Lower leg skin (tissue), 4 donors: ENCODE results near the gene FBN1. TPM values are rescaled to one million over a fixed set of nuclear protein-coding genes. Genes with fewer than 3 reads are reported as not detected.

Experiments used
- DNase-seq, 2 donors: peaks; one replicate each; pipeline ENCODE4 v3.0.0-alpha.2; 2019; ENCODE audit warnings: low spot score in 2 of 2
- H3K4me3 ChIP-seq: fragments of 200-600 bp; sonication (generic); 2 replicates; pipeline ENCODE4 v1.5.1; 2017; ENCODE audit warnings: mild to moderate bottlenecking, low read depth; ENCODE audit not compliant: poor library complexity, severe bottlenecking
- CTCF ChIP-seq, 3 donors: fragments of 450-650 bp; IDR thresholded peaks; one replicate each; pipeline ENCODE4 v1.5.1; 2016; ENCODE audit warnings: antibody characterized with exemption in 3 of 3, mild to moderate bottlenecking in 3 of 3, moderate library complexity in 2 of 3
- POLR2A ChIP-seq, 2 donors: fragments of 450-650 bp; IDR thresholded peaks; one replicate each; pipeline ENCODE4 v1.6.1; 2016 to 2017; ENCODE audit warnings: antibody characterized with exemption in 2 of 2, mild to moderate bottlenecking in 1 of 2, moderate library complexity in 1 of 2
- WGBS, 2 donors: methylation state at CpG; one replicate each; pipeline ENCODE4 v1.1.5; 2018; 5-methylcytosine and 5-hydroxymethylcytosine counted together
- intact Hi-C: fragments of 100-400 bp; cut with DNase I; formaldehyde crosslinking; loops from one replicate; pipeline ENCODE4 v1.15.0; 2023; ENCODE audit warnings: low total_unique reads
- total RNA-seq, 4 donors: library from RNA; depleted of rRNA; stranded (reverse); fragments of >200 nt; gene quantifications; one replicate each; pipeline ENCODE4 v1.1.0, GENCODE V29; 2016

Gene FBN1
- total RNA-seq, 4 donors from 2014 or later = 15.0 to 59.3 (median 24.0) TPM

GRCh38 chr15:48501208-48501607 lies 144.3 kb downstream of the FBN1 start:
- no peak overlapping the region for H3K4me3 ChIP-seq
- intact Hi-C loops = no loop called here
- DNase-seq = no peak
- WGBS, 2 donors = 81 to 83% methylated on average over 1 of the region's 1 CpG
- no peak for TF ChIP-seq POLR2A (IDR thresholded peaks at IDR 0.05)
- no peak for TF ChIP-seq CTCF (IDR thresholded peaks at IDR 0.05)

- intact Hi-C loops = no loop called here
- no peak for DNase-seq
- no peak for TF ChIP-seq CTCF (IDR thresholded peaks at IDR 0.05)
- no peak for TF ChIP-seq POLR2A (IDR thresholded peaks at IDR 0.05)
- H3K4me3 ChIP-seq = no peak overlapping the region
- 84 to 86% methylated on average over 4 of the region's 4 CpGs for WGBS, 2 donors
Observed at GRCh38 chr15:48500595-48500994, 144.9 kb downstream of the FBN1 start.

- intact Hi-C loops = no loop called here
- no peak for DNase-seq
- no peak for TF ChIP-seq POLR2A (IDR thresholded peaks at IDR 0.05)
- TF ChIP-seq CTCF (IDR thresholded peaks at IDR 0.05) = no peak
- no peak overlapping the region for H3K4me3 ChIP-seq
Observed at GRCh38 chr15:48499978-48500377, 145.5 kb downstream of the FBN1 start.

GRCh38 chr15:48498828-48499227 lies 146.7 kb downstream of the FBN1 start:
- H3K4me3 ChIP-seq = no peak overlapping the region
- intact Hi-C loops = no loop called here
- WGBS, 2 donors = 75 to 84% methylated on average over 3 of the region's 3 CpGs
- no peak for TF ChIP-seq POLR2A (IDR thresholded peaks at IDR 0.05)
- no peak for TF ChIP-seq CTCF (IDR thresholded peaks at IDR 0.05)
- DNase-seq = no peak

- TF ChIP-seq CTCF (IDR thresholded peaks at IDR 0.05) (no peak), POLR2A (IDR thresholded peaks at IDR 0.05) (no peak)
- no peak for DNase-seq
- H3K4me3 ChIP-seq = no peak overlapping the region
- intact Hi-C loops = no loop called here
- WGBS, 2 donors = 50 to 78% methylated on average over 2 of the region's 2 CpGs
Observed at GRCh38 chr15:48494631-48495030, 150.9 kb downstream of the FBN1 start.

GRCh38 chr15:48493763-48494225 lies 151.7 kb downstream of the FBN1 start:
- WGBS, 2 donors = 54 to 63% methylated on average over 4 of the region's 4 CpGs
- DNase-seq = no peak
- no peak overlapping the region for H3K4me3 ChIP-seq
- intact Hi-C loops = no loop called here
- TF ChIP-seq POLR2A (IDR thresholded peaks at IDR 0.05) (no peak), CTCF (IDR thresholded peaks at IDR 0.05) (no peak)
